OCI-LY7 (cell line): ENCODE measurements around the gene KLC1. TPM values are rescaled to one million over a fixed set of nuclear protein-coding genes. Genes with fewer than 3 reads are reported as not detected.
"Not testable (repeated sequence)": the region's sequence is repeated elsewhere in the genome, so short reads cannot be mapped to it uniquely, and the experiment has no call there.

Experiments used
- BruUV-seq: library from RNA; stranded (reverse); fragments of 400-500 nt; replicated peaks from 2 replicates; lab custom pipeline; 2021; lab: Mats Ljungman, UMichigan
- CTCF ChIA-PET: fragments of 300-600 bp; sonication (Branson Sonifier 250); formaldehyde crosslinking; loops from one replicate; lab custom pipeline; 2022; ENCODE audit warnings: antibody characterized with exemption; ENCODE audit not compliant: unreplicated experiment; lab: Charles Lee
- POLR2A ChIA-PET: fragments of 300-600 bp; sonication (Branson Sonifier 250); formaldehyde crosslinking; loops from one replicate; lab custom pipeline; 2022; ENCODE audit warnings: antibody characterized with exemption; lab: Charles Lee
- DNase-seq: peaks from one replicate; pipeline ENCODE4 v3.0.0-alpha.2; 2015; ENCODE audit warnings: low spot score
- H2AFZ ChIP-seq: fragments of 200-600 bp; sonication (generic), shearing (Covaris generic); 2 replicates; pipeline ENCODE4 v1.6.1; 2014; ENCODE audit warnings: mild to moderate bottlenecking, antibody characterized with exemption, low read length, moderate library complexity
- H3K27ac ChIP-seq: fragments of 200-600 bp; sonication (generic); 2 replicates; pipeline ENCODE4 v1.5.1; 2014; ENCODE audit warnings: mixed run types, low read depth, mild to moderate bottlenecking, moderate library complexity, low read length, inconsistent platforms; ENCODE audit not compliant: poor library complexity, severe bottlenecking
- H3K36me3 ChIP-seq: fragments of 200-600 bp; sonication (generic); 2 replicates; pipeline ENCODE4 v1.6.1; 2014; ENCODE audit warnings: mild to moderate bottlenecking, antibody characterized with exemption, low read length, moderate library complexity, mixed read lengths; ENCODE audit not compliant: insufficient read depth
- H3K4me1 ChIP-seq: fragments of 200-600 bp; sonication (generic); 2 replicates; pipeline ENCODE4 v1.5.1; 2014; ENCODE audit warnings: mild to moderate bottlenecking, low read length; ENCODE audit not compliant: insufficient read depth, poor library complexity, severe bottlenecking
- H3K4me2 ChIP-seq: fragments of 200-600 bp; sonication (generic); 2 replicates; pipeline ENCODE4 v1.6.1; 2014; ENCODE audit warnings: mild to moderate bottlenecking, low read length
- H3K4me3 ChIP-seq: fragments of 200-600 bp; sonication (generic); 2 replicates; pipeline ENCODE4 v1.5.1; 2014; ENCODE audit warnings: mild to moderate bottlenecking, low read depth, low read length; ENCODE audit not compliant: poor library complexity, severe bottlenecking
- H3K79me2 ChIP-seq: fragments of 200-600 bp; sonication (generic); 2 replicates; pipeline ENCODE4 v1.6.1; 2016; ENCODE audit warnings: low read depth, mild to moderate bottlenecking, low read length, moderate library complexity, mixed read lengths; ENCODE audit not compliant: insufficient read depth
- H3K9me2 ChIP-seq: fragments of 200-600 bp; sonication (generic); 2 replicates; pipeline ENCODE4 v1.6.1; 2016; ENCODE audit warnings: mild to moderate bottlenecking, low read length, mixed read lengths; ENCODE audit not compliant: insufficient read depth
- H3K9me3 ChIP-seq: fragments of 200-600 bp; sonication (generic); 2 replicates; pipeline ENCODE4 v1.6.1; 2014; ENCODE audit warnings: mild to moderate bottlenecking, mixed run types, low read length, mixed read lengths
- H4K20me1 ChIP-seq: fragments of 200-600 bp; sonication (generic); 2 replicates; pipeline ENCODE4 v1.6.1; 2014; ENCODE audit warnings: mild to moderate bottlenecking, antibody characterized with exemption, low read length, moderate library complexity, mixed read lengths; ENCODE audit not compliant: insufficient read depth
- CTCF ChIP-seq: fragments of 200-600 bp; sonication (generic); conservative IDR thresholded peaks from 2 replicates; pipeline ENCODE4 v1.5.1; 2014; ENCODE audit warnings: mild to moderate bottlenecking, antibody characterized with exemption, low read length, moderate library complexity, mixed read lengths
- EZH2phosphoT487 ChIP-seq: fragments of 200-600 bp; sonication (generic); IDR thresholded peaks from 2 replicates; pipeline ENCODE4 v1.6.1; 2018; ENCODE audit warnings: low read depth, borderline replicate concordance, mild to moderate bottlenecking, mixed run types, antibody characterized with exemption, low read length, moderate library complexity, mixed read lengths
- intact Hi-C: fragments of 100-400 bp; cut with micrococcal nuclease; formaldehyde crosslinking; loops from one replicate; pipeline ENCODE4 v1.10.0; 2022; ENCODE audit not compliant: unreplicated experiment
- total RNA-seq, 2 experiments: library from RNA; depleted of rRNA in 1 of 2; stranded (reverse); fragments of >200 nt in 1 of 2; shearing (Covaris generic) in 1 of 2; gene quantifications; 2 replicates each; pipeline ENCODE4 v1.2.3, GENCODE V29; 2014 to 2022

Gene KLC1
- total RNA-seq, 2 experiments from 2014 or later = 147 to 157 TPM

GRCh38 chr14:103604620-103605019 lies 24.4 kb upstream of the KLC1 start:
- POLR2A ChIA-PET = interaction anchor here (0.7 kb wide), 2 partner anchors 47 to 794 kb away, joined by 3 to 9 read pairs; no protein-coding TSS in a partner anchor
- Histone ChIP-seq H3K36me3 (no peaks in the 10 kb centered on the region), H4K20me1 (no peaks in the 10 kb centered on the region), H3K27ac (no peak overlapping the region), H3K9me2 (no peaks in the 10 kb centered on the region), H2AFZ (no peak overlapping the region), H3K4me2 (no peak overlapping the region), H3K4me3 (no peak overlapping the region), H3K4me1 (peaks cover 14% of the 10 kb centered on the region), H3K9me3 (no peaks in the 10 kb centered on the region), H3K79me2 (no peaks in the 10 kb centered on the region)
- no TSS peak for BruUV-seq
- CTCF ChIA-PET = no interaction called here
- intact Hi-C loops = no loop called here
- TF ChIP-seq EZH2phosphoT487 (no peak), CTCF (no peak)
- no peak for DNase-seq

GRCh38 chr14:103606963-103607668 lies 21.9 kb upstream of the KLC1 start:
- POLR2A ChIA-PET = no interaction called here
- Histone ChIP-seq H3K27ac (no peak overlapping the region), H3K4me3 (no peak overlapping the region), H3K79me2 (no peaks in the 10 kb centered on the region), H3K4me2 (peak overlapping the region; percentile 47), H4K20me1 (no peaks in the 10 kb centered on the region), H2AFZ (no peak overlapping the region), H3K36me3 (no peaks in the 10 kb centered on the region), H3K9me3 (peaks cover 7% of the 10 kb centered on the region; the same call in 1 of the 2 replicates), H3K4me1 (peaks cover 14% of the 10 kb centered on the region), H3K9me2 (no peaks in the 10 kb centered on the region)
- DNase-seq = peak; percentile 65
- no TSS peak for BruUV-seq
- CTCF ChIA-PET = no interaction called here
- TF ChIP-seq EZH2phosphoT487 = no peak
- TF ChIP-seq CTCF = peak; percentile 61
- intact Hi-C loops = no loop called here

- Histone ChIP-seq H3K27ac (no peak overlapping the region), H3K4me3 (no peak overlapping the region), H3K9me3 (peaks cover 7% of the 10 kb centered on the region; the same call in 1 of the 2 replicates), H4K20me1 (no peaks in the 10 kb centered on the region), H2AFZ (no peak overlapping the region), H3K79me2 (no peaks in the 10 kb centered on the region), H3K4me1 (peaks cover 14% of the 10 kb centered on the region), H3K9me2 (no peaks in the 10 kb centered on the region), H3K36me3 (no peaks in the 10 kb centered on the region), H3K4me2 (peak overlapping the region; percentile 47)
- ChIA-PET CTCF (no interaction called here), POLR2A (no interaction called here)
- no peak for DNase-seq
- no TSS peak for BruUV-seq
- intact Hi-C loops = no loop called here
- TF ChIP-seq EZH2phosphoT487 (no peak), CTCF (no peak)
Measured at GRCh38 chr14:103607822-103608221, 21.2 kb upstream of the KLC1 start.

- peaks cover 14% of the 10 kb centered on the region for H3K4me1 ChIP-seq
- H3K9me3 ChIP-seq = not testable (repeated sequence)
Measured at GRCh38 chr14:103609081-103609480, 19.9 kb upstream of the KLC1 start.

More at GRCh38 chr14:103609081-103609480, 19.9 kb upstream of the KLC1 start:
- CTCF ChIA-PET, intact Hi-C loops, DNase-seq, H3K36me3 ChIP-seq, BruUV-seq, H3K4me2 ChIP-seq, H3K9me2 ChIP-seq, H3K4me3 ChIP-seq, H2AFZ ChIP-seq, H3K27ac ChIP-seq, H4K20me1 ChIP-seq, H3K79me2 ChIP-seq: not testable (repeated sequence)
- POLR2A ChIA-PET = interaction anchor here (0.6 kb wide), 1 partner anchor 113 kb away, joined by 4 read pairs; no protein-coding TSS in a partner anchor
